Skeletal muscle cell (primary cell): ENCODE data around the gene SP6.

Experiments used
- DNase-seq: peaks from one replicate; pipeline ENCODE4 v3.0.0-alpha.2; 2010; ENCODE audit warnings: low read depth
- H3K4me3 ChIP-seq: 2 replicates; pipeline ENCODE4 v1.5.1; 2011; ENCODE audit warnings: low read depth, mild to moderate bottlenecking, control low read depth, low read length, moderate library complexity

SP6 gene

DNA sequence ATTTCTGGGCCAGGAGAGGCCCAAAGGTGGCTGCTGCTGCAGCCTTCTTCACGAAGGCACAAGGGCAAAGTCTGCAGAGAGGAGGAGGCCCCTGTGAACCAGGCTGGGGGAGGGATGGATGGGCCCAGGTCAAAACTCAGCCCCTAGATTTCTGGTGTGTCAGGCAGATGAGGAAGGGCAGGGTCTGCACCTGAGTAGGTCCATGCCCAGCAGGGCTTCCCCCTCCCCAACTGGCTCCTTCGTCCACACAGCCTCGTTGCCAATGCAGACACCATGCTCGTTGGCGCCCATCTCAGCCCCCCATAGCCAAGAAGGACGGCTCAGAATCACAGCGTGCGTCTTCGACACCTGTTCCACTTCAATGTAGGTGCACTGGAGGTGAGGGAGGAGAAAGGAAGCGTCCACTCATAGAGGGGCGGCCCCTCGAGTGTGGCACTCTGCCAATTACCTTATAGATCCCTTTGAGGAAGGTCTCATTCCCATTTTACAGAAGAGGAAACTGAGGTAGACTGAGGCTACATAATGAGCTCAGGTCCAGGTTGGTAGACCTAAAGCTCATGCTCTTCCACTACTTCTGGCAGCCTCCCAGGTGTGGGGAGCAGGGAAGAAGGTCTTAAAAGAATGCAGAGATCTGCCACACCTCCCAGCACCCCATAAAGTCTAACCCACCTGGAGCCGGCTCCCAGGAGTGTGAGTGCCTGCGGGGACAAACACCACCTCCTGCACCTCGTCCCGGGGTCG lies 10.8 kb downstream of the SP6 start:
- H3K4me3 ChIP-seq = peak overlapping the region; percentile 72
- no peak for DNase-seq

DNA sequence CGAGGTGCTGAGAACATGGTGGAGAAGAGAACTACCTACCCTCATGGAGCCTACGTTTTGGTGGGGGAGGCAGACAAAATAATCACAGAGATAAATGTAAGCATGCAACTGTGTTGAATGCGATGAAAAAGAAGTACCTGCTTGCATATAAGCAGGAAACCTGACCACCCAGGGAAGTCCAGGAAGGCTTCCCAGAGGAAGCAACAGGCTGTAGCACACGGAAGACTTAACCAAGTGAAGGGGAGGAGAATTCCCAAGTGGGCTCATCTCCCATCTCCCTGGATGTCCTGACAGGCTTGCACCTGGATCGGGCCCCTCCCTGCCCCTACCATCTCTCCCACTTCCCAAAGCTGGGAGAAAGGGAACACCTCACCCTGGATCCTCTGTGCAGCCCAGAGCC lies 11.9 kb downstream of the SP6 start:
- no peak for DNase-seq

DNA sequence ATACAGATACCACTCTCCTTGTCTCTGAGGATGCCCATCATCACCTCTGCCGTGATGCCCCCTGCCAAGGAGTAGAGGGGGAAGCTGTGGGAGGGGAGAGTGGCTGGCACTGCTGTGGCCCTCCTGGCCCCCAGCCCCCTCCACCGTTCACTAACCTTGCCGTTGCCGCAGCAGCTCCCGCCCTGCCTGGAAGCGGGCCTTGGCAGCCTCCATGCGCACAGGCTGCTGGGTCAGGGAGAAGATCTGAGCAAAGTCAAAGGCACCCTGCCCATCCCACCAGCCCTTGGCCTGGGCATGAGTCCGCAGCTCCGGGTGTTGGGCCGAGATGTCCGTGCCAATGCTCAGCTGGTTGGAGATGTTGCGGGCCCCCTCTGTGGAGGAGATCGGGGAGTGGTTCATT lies 12.3 kb downstream of the SP6 start:
- no peak for DNase-seq
- H3K4me3 ChIP-seq = no peak overlapping the region

More for the DNA sequence above, 11.9 kb downstream of the SP6 start:
- no peak overlapping the region for H3K4me3 ChIP-seq

- no peak for DNase-seq
- no peak overlapping the region for H3K4me3 ChIP-seq
These were observed 13.4 kb downstream of the SP6 start for GRCh38 chr17:47837401-47838039.

DNA sequence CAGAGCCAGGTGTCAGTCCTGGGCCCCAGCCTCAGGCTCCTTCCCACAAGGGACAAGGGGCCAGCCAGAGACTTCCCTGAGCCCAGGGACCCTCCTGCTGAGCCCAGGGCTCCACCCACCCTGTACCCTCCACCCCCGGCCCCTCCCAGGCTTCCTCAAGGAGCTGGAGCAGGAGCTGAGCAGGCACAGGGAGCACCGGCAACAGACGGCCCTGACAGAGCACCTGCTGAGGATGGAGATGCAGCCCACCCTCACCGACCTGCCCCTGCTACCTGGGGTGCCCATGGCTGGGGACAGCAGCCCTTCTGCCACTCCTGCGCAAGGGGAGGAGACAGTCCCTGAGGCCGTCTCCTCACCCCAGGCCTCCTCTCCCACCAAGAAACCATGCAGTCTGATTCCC lies 14.4 kb downstream of the SP6 start:
- H3K4me3 ChIP-seq = no peak overlapping the region
- no peak for DNase-seq

- DNase-seq = no peak
- H3K4me3 ChIP-seq = no peak overlapping the region
These were observed 16.2 kb downstream of the SP6 start for GRCh38 chr17:47834756-47835155.

DNA sequence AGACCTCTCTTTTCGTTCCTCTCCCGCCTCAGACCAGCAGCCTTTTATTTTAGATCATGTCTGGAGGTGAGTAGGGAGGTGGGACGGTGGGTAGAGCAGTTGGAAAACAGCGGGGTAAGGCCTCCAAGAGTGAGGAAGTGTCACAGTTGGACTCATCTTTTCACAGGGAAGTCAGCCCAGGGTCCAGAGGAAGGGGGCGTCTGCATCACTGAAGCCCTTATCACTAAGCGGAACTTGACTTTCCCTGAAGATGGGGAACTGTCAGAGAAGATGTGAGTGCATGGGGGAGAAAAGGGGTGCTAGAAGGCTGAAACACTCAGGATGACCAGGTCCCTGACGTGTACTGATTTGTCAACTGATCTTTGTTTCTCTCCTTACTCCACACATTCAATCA lies 19.0 kb downstream of the SP6 start:
- no peak for DNase-seq
- H3K4me3 ChIP-seq = peak overlapping the region; percentile 72

- H3K4me3 ChIP-seq = peak within 1 kb of the TSS; percentile 72
- peak; percentile 69 for DNase-seq
These were observed 19.7 kb downstream of the SP6 start, which contains the start of the genes LRRC46 and MRPL10 for GRCh38 chr17:47831003-47831933. LRRC46 (plus strand) TSS chr17:47831670; CDS start chr17:47831990, 320 bp downstream. MRPL10 (minus strand) TSS chr17:47831541; CDS start chr17:47831511, 30 bp downstream.

DNA sequence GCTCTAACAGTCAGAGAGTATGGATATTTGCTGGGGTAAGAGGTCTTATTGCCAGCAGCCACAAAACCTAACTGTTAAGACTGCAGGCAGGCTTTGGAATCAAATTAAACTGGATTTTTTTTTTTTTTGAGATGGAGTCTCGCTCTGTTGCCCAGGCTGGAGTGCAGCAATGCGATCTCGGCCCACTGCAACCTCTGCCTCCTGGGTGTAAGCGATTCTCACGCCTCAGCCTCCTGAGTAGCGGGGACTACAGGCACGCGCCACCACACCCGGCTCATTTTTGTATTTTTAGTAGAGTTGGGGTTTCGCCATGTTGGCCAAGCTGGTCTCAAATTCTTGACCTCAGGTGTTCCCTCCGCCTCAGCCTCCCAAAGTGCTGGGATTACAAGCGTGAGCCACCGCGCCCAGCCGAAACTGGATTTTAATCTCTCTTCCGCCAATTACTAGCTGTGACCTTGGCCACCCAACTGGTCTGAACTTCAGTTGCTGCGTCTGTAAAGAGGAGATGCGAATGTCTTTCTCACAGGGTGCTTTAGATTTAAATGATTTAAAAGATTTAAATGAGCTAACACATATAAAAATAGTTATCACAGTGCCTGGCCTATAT lies 20.5 kb downstream of the SP6 start:
- H3K4me3 ChIP-seq = peak overlapping the region; percentile 72
- no peak for DNase-seq

DNA sequence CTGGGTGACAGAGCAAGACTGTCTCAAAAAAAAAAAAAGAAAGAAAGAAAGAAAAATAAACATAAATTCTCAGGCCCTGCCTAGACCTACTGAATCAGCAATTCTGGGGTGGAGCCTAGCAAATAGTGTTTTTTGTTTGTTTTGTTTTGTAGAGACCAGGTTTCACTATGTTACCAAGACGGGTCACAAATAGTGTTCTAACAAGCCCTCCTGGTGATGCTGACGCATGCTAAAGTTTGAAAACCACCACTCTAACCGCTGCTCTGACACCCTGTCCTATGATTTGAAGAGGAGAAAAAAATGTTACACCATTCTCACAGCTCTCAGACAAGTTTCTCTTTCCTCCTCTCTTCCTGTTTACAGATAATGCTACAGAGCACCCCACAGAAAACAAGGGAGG lies 21.1 kb downstream of the SP6 start:
- no peak overlapping the region for H3K4me3 ChIP-seq
- no peak for DNase-seq

DNA sequence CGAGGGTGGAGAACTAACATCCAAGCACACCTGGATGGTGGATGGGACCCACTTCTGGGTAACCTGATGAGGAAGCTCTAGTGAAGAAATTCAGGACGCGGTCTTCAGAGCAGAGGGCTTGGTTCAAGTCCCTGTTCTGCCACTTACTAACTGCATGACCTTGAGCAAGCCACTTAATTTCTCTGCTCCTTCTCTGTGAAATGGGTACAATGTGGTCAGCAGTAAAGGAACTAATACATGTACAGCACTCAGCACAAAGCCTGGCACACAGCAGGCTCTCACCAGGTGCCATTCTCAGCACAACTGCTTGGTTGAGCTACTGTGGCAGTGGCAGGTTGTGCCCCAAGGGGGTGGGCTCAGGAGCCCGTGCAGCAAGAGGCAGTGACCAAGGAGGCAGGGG lies 27.4 kb downstream of the SP6 start:
- DNase-seq = no peak
- H3K4me3 ChIP-seq = no peak overlapping the region

GRCh38 chr17:47822785-47823184 lies 28.2 kb downstream of the SP6 start:
- no peak for DNase-seq

DNA sequence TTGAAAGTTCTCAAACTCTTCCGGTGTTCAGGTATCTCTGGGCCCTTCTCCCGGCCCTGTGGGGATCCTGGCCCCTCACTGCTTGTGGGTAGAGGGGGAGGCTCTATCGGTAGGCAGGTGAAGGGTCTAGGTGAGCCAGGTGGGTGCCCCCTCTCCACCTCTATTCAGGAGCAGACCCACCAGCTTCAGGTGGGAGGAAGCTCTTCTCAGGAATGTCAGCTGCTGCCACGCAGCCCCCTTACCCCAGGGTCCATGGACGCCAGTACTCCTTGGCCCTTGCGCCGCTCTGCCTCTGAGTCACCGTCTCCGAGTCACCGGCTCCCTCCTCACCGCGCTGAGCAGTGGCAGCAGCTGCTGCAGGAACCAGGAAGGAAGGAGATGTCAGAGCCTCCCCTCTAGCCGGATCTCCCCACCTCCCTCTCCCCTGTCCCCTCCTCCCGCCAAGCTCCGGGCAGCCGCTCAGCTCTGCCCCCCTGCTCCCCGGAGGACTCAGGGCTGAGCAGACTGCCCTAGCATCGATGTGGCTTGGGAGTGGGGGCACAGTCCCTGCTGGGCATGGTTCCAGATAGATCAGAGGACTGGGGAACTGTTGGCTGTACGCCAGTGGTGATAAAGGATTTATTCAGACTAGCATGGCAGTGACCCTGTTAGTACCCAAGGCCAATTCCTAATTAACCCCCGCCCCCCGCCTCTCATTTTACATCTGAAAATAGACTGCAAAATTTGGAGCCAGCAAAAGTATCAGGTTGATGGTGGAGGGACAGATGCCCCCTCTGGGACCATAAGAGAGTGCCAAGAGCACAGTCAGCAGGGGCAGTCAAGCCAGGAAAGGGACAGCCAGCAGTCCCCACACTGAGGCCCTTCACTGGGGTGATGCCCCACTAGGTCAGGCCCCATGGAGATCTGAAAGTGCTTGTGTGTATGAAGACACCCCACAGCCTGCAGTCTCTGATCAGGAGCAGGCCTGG lies 29.3 kb downstream of the SP6 start, which contains the start of gene OSBPL7:
Gene OSBPL7, minus strand, starts transcription at position 371 of the 968 bp plus-strand sequence. CDS start 1,516 bp downstream, outside the sequence.
- peak; percentile 70 for DNase-seq
- peak within 1 kb of the TSS; percentile 91 for H3K4me3 ChIP-seq

More at GRCh38 chr17:47822785-47823184, 28.2 kb downstream of the SP6 start:
- H3K4me3 ChIP-seq = no peak overlapping the region

DNA sequence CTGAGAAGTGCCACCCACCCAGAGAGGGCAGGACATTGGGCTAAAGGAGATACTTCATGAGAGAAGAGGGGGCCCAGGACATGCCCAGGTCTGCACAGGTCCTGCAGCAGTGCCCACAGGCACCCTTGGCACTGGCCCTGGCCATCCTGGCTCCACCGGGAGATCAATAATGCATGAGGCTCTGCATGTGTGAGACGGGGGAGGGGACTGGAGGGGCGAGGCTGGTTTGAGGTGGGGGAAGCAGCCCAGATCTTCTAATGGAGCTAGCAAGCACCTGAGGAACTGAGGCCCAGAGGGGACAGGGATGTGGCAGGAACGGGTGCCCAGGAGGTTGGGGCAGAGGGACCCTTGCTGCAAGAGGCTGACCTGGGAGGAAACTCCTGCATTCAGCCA lies 29.9 kb downstream of the SP6 start:
- DNase-seq = no peak
- peak overlapping the region; percentile 91 for H3K4me3 ChIP-seq

DNA sequence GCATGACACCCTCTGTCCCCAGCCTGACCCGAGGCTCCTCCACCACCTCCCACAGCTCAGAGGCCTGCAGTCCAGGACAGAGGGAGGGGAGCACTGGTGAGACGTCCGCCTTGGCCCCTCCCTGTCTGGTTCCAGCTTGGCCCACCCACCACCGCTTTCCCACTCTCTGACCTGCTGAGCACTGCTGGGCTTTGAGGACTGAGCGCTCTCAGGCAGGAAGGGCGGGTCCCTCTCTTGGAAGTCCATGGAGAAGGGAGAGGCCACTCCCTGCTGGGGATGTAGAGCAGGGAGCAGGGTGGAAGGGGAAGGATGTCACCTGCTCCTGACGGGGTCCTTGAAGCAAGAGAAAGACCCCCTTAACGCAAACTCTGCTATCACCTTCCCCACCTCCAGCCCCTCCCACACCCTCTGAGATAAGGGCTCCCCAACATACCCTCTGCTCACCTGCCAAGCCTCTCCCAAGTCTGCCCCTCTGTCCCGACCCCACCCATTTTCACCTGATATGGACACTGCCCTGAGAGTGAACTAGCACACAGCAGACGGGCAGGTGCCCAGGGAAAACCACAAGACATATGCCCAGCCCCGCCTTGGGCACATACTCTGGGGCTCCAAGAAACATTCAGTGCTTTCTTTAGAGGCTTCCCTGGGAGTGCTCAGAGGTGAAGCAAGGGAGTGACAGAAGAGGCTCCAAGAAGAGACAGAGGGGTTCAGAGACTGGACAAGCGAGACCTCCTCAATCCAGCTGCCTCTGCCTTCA lies 30.8 kb downstream of the SP6 start:
- H3K4me3 ChIP-seq = peak overlapping the region; percentile 91
- no peak for DNase-seq

GRCh38 chr17:47819475-47819874 lies 31.5 kb downstream of the SP6 start:
- DNase-seq = no peak
- H3K4me3 ChIP-seq = no peak overlapping the region

DNA sequence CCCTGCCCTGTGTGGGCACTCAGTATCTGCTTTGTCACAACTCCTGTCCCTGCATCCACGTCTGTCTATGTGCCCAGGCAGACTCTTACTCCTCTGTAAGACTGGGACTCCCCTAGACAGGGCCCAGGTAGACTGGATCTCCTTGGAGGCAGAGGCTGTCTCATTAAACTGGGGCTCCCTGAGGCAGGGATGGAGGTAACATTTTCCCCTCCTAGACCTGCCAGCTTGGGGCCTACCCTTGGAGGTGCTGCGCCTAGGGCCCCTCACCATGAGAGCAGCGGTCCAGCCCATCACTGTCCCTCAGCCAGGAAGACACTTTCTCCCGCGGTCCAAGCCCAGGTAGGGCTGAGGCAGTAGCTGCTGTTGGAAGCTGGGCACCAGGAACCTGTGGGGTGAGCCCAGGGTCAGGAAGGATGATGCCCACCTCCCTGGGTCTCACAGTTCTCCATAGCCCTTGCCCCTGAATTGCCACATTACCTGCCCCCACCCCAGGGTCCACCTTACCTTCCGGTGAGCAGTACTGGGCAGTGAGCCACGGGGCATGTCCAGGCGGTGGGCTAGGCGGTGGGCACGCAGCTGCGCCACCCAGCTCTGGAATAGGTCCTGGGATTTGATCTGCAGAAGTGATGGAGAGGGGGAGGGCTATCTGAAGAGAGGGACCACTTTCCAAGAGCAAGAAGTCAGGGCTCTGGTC lies 32.8 kb downstream of the SP6 start:
- no peak overlapping the region for H3K4me3 ChIP-seq
- no peak for DNase-seq
